ENCODE measurements around the gene ZNF683. TPM values are rescaled to one million over a fixed set of nuclear protein-coding genes. Genes with fewer than 3 reads are reported as not detected.

The ZNF683 gene
- total RNA-seq, 2 donors from 2014 or later = not detected

DNA sequence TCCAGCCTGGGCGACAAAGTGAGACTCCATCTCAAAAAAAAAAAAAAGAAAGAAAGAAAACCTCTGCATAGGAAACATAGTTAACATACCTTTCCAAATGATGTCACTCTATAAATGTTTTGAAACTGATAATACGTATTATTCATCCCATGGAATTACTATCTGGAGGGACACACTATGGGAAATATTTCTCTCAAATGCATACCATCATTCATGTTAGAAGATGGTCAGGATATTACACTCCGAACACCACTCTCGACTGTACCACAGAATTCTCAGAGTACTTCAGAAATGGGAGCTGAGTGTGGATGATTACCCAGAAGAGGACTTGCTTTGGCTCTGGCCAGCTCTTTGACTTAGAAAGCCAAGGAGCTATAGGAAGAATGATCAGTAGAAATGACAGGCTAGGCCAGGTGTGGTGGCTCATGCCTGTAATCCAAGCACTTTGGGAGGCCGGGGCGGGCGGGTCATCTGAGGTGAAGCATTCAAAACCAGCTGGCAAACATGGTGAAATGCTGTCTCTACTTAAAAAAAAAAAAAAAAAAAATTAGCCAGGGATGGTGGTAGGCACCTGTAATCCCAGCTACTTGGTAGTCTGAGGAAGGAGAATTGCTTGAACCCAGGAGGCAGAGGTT lies 32.8 kb upstream of the ZNF683 start:
- Histone ChIP-seq H3K9me3 (no peaks in the 10 kb centered on the region), H3K36me3 (no peaks in the 10 kb centered on the region), H3K4me3 (no peak overlapping the region), H3K27me3 (replicated peaks; ENCODE audit: insufficient read depth) (no peaks in the 10 kb centered on the region), H3K27ac (no peak overlapping the region), H3K4me1 (ENCODE audit: control insufficient read depth in 1 of 2, low read depth in 2 of 2) (no peaks in the 10 kb centered on the region)
- ATAC-seq (ENCODE audit: insufficient number of reproducible peaks, low FRiP score, low read depth) (no peak), DNase-seq (ENCODE audit: low spot score) (no peak)
- TF ChIP-seq, protein P1, sequence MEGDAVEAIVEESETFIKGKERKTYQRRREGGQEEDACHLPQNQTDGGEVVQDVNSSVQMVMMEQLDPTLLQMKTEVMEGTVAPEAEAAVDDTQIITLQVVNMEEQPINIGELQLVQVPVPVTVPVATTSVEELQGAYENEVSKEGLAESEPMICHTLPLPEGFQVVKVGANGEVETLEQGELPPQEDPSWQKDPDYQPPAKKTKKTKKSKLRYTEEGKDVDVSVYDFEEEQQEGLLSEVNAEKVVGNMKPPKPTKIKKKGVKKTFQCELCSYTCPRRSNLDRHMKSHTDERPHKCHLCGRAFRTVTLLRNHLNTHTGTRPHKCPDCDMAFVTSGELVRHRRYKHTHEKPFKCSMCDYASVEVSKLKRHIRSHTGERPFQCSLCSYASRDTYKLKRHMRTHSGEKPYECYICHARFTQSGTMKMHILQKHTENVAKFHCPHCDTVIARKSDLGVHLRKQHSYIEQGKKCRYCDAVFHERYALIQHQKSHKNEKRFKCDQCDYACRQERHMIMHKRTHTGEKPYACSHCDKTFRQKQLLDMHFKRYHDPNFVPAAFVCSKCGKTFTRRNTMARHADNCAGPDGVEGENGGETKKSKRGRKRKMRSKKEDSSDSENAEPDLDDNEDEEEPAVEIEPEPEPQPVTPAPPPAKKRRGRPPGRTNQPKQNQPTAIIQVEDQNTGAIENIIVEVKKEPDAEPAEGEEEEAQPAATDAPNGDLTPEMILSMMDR (IDR thresholded peaks at IDR 0.05) = no peak

GRCh38 chr1:26404641-26405040 lies 32.1 kb upstream of the ZNF683 start:
- no peaks in the 10 kb centered on the region for H3K27me3 ChIP-seq (replicated peaks; ENCODE audit: insufficient read depth)
- TF ChIP-seq, protein P1 (IDR thresholded peaks at IDR 0.05) = no peak
- ATAC-seq (ENCODE audit: insufficient number of reproducible peaks, low FRiP score, low read depth) (no peak), DNase-seq (ENCODE audit: low spot score) (no peak)
- no peaks in the 10 kb centered on the region for H3K36me3 ChIP-seq
- no peak overlapping the region for H3K27ac ChIP-seq
- no peaks in the 10 kb centered on the region for H3K4me1 ChIP-seq (ENCODE audit: control insufficient read depth in 1 of 2, low read depth in 2 of 2)
- no peaks in the 10 kb centered on the region for H3K9me3 ChIP-seq
- H3K4me3 ChIP-seq = no peak overlapping the region

- H3K9me3 ChIP-seq = no peaks in the 10 kb centered on the region
- ATAC-seq (ENCODE audit: insufficient number of reproducible peaks, low FRiP score, low read depth) (no peak), DNase-seq (ENCODE audit: low spot score) (no peak)
- H3K27ac ChIP-seq = no peak overlapping the region
- H3K4me1 ChIP-seq (ENCODE audit: control insufficient read depth in 1 of 2, low read depth in 2 of 2) = no peaks in the 10 kb centered on the region
- TF ChIP-seq, protein P1 (IDR thresholded peaks at IDR 0.05) = no peak
- H3K36me3 ChIP-seq = no peaks in the 10 kb centered on the region
- H3K4me3 ChIP-seq = no peak overlapping the region
- no peaks in the 10 kb centered on the region for H3K27me3 ChIP-seq (replicated peaks; ENCODE audit: insufficient read depth)
Measured at GRCh38 chr1:26403656-26404055, 31.1 kb upstream of the ZNF683 start.

- no peak for DNase-seq (ENCODE audit: low spot score)
- no peak overlapping the region for H3K4me3 ChIP-seq
- H3K4me1 ChIP-seq (ENCODE audit: control insufficient read depth in 1 of 2, low read depth in 2 of 2) = no peaks in the 10 kb centered on the region
- H3K9me3 ChIP-seq = no peaks in the 10 kb centered on the region
- TF ChIP-seq, protein P1 (IDR thresholded peaks at IDR 0.05) = no peak
- no peak for ATAC-seq (ENCODE audit: insufficient number of reproducible peaks, low FRiP score, low read depth)
- H3K27ac ChIP-seq = no peak overlapping the region
- no peaks in the 10 kb centered on the region for H3K36me3 ChIP-seq
- H3K27me3 ChIP-seq (replicated peaks; ENCODE audit: insufficient read depth) = no peaks in the 10 kb centered on the region
Measured at GRCh38 chr1:26401891-26402290, 29.3 kb upstream of the ZNF683 start.

GRCh38 chr1:26399034-26399433 lies 26.5 kb upstream of the ZNF683 start:
- TF ChIP-seq, protein P1 (IDR thresholded peaks at IDR 0.05) = no peak
- no peaks in the 10 kb centered on the region for H3K27me3 ChIP-seq (replicated peaks; ENCODE audit: insufficient read depth)
- H3K9me3 ChIP-seq = no peaks in the 10 kb centered on the region
- H3K27ac ChIP-seq = no peak overlapping the region
- DNase-seq (ENCODE audit: low spot score) = no peak
- H3K36me3 ChIP-seq = no peaks in the 10 kb centered on the region
- no peak overlapping the region for H3K4me3 ChIP-seq
- H3K4me1 ChIP-seq (ENCODE audit: control insufficient read depth in 1 of 2, low read depth in 2 of 2) = no peaks in the 10 kb centered on the region
- no peak for ATAC-seq (ENCODE audit: insufficient number of reproducible peaks, low FRiP score, low read depth)
